ENCODE data around the gene GPC6. TPM values are rescaled to one million over a fixed set of nuclear protein-coding genes. Genes with fewer than 3 reads are reported as not detected.

The GPC6 gene
- total and polyA plus RNA-seq, 2 donors (not counting 3 experiments of a cell fraction or from before 2014, with no cell fraction given) = 0.01 TPM; not detected in 1

- CTCF ChIA-PET = interaction anchor here (2.2 kb wide), 1 partner anchor 19 kb away, joined by 9 read pairs; no protein-coding TSS in a partner anchor
- H3K9ac ChIP-seq (replicated peaks; ENCODE audit: extremely low read depth, insufficient read depth, low read length) = no peak overlapping the region
- DNase-seq (ENCODE audit: low read depth, low spot score) (no peak), FAIRE-seq (no peak)
- H3K4me2 ChIP-seq (ENCODE audit: insufficient read depth, low read length) = no peak overlapping the region
- no TSS peak for BruUV-seq (replicated peaks)
- H3K27ac ChIP-seq (ENCODE audit: insufficient read depth, low read depth, low read length) = no peak overlapping the region
- no peak overlapping the region for H3K4me3 ChIP-seq (replicated peaks in 1 of 3; ENCODE audit: insufficient read depth in 1 of 3, low read depth in 1 of 3, low read length in 3 of 3)
- no peaks in the 10 kb centered on the region for H3K9me1 ChIP-seq (replicated peaks; ENCODE audit: control insufficient read depth, extremely low read depth, insufficient read depth, low read length)
- POLR2A ChIA-PET = no interaction called here
- no peak overlapping the region for H2AFZ ChIP-seq (ENCODE audit: low read depth, low read length)
- intact Hi-C loops (cut with micrococcal nuclease) = no loop called here
- TF ChIP-seq GATA2 (IDR thresholded peaks at IDR 0.05; ENCODE audit: insufficient read depth, insufficient read length, low read depth, low read length) = no peak
- TF ChIP-seq, protein P1, sequence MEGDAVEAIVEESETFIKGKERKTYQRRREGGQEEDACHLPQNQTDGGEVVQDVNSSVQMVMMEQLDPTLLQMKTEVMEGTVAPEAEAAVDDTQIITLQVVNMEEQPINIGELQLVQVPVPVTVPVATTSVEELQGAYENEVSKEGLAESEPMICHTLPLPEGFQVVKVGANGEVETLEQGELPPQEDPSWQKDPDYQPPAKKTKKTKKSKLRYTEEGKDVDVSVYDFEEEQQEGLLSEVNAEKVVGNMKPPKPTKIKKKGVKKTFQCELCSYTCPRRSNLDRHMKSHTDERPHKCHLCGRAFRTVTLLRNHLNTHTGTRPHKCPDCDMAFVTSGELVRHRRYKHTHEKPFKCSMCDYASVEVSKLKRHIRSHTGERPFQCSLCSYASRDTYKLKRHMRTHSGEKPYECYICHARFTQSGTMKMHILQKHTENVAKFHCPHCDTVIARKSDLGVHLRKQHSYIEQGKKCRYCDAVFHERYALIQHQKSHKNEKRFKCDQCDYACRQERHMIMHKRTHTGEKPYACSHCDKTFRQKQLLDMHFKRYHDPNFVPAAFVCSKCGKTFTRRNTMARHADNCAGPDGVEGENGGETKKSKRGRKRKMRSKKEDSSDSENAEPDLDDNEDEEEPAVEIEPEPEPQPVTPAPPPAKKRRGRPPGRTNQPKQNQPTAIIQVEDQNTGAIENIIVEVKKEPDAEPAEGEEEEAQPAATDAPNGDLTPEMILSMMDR (IDR thresholded peaks at IDR 0.05; ENCODE audit: extremely low read depth in 1 of 2, insufficient read depth in 1 of 2, low read depth in 1 of 2, low read length in 2 of 2) = no peak
- TF ChIP-seq MYC (IDR thresholded peaks at IDR 0.05; ENCODE audit: low read depth, low read length) = no peak
- TF ChIP-seq FOS (IDR thresholded peaks at IDR 0.05; ENCODE audit: borderline replicate concordance, insufficient read depth, low read length) = no peak
- TF ChIP-seq EZH2 (IDR thresholded peaks at IDR 0.05; ENCODE audit: borderline replicate concordance, low read depth, low read length, severe bottlenecking) = no peak
- no peak for TF ChIP-seq POLR2A (IDR thresholded peaks at IDR 0.05; ENCODE audit: low read depth, low read length)
- TF ChIP-seq POLR2AphosphoS5 (IDR thresholded peaks at IDR 0.05; ENCODE audit: insufficient read depth, low read depth, low read length) = no peak
- TF ChIP-seq, protein P2, sequence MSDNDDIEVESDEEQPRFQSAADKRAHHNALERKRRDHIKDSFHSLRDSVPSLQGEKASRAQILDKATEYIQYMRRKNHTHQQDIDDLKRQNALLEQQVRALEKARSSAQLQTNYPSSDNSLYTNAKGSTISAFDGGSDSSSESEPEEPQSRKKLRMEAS (IDR thresholded peaks at IDR 0.05; ENCODE audit: insufficient read depth, insufficient read length) = no peak
- no peak for TF ChIP-seq JUN (IDR thresholded peaks at IDR 0.05; ENCODE audit: borderline replicate concordance, insufficient read depth, insufficient read length, low read depth)
- H3K79me2 ChIP-seq (ENCODE audit: control insufficient read depth, insufficient read depth, low read length) = no peaks in the 10 kb centered on the region
- no peaks in the 10 kb centered on the region for H3K4me1 ChIP-seq (ENCODE audit: control insufficient read depth, extremely low read depth, insufficient read depth, low read length)
- dilution Hi-C loops (cut with MboI; ENCODE audit: extremely low pct_ligation_motif_present, low sequenced_read_pairs) = no loop called here
- no peaks in the 10 kb centered on the region for H3K36me3 ChIP-seq (ENCODE audit: control insufficient read depth in 2 of 2, extremely low read depth in 1 of 2, insufficient read depth in 2 of 2, low read length in 2 of 2)
- H3K27me3 ChIP-seq (ENCODE audit: control insufficient read depth in 2 of 2, insufficient read depth in 2 of 2, low read length in 2 of 2) = no peaks in the 10 kb centered on the region
- H4K20me1 ChIP-seq (replicated peaks; ENCODE audit: control insufficient read depth, extremely low read depth, insufficient read depth, low read length) = no peaks in the 10 kb centered on the region
- H3K9me3 ChIP-seq (replicated peaks; ENCODE audit: control insufficient read depth, insufficient read depth, low read length) = no peaks in the 10 kb centered on the region
These were observed 1228.3 kb downstream of the GPC6 start for GRCh38 chr13:94454906-94455305.

Measured in endothelial cell of umbilical vein (primary cell).